ENCODE results near the gene TAT.

Gene TAT

DNA sequence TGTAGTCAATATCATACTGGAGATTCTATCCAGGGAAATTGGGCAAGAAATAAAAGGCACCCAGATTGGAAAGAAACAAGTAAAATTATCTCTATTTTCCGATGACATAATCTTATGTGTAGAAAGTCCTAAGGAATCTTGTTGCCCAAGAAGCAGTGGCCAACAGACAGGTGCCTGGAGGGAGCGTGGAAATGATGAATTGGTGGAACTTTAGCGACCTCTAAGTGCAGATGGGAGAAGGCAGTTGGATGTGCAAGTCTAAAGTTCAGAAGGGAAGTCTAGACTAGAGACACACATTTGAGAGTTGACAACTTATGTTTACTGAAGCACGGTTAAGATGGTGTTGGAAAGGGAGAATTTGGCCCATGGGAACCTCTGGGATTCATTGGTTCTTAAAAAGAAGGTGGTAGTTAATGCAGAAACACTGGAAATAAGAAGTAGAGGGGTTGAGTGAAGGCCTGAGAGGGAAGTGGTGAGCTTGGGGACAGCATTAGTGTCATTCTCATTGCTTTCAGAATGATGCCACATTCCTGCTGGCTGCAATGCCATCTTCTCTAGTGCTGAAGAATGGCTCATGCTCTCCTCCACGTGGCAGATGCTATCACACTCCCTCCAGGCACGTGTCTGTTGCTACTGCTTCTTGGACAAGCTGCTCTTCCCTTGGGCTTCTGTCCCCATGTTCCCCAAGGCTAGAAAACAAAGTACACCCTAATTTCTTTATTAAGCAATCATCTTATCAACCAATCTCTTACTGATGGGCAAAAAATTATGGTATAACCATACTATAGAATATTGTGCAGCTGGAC is 24.0 kb downstream of the TAT start:
- DNase-seq (ENCODE audit: low read depth): no peak
- H3K4me3 ChIP-seq (ENCODE audit: low read depth, low read length): no peak overlapping the region

DNA sequence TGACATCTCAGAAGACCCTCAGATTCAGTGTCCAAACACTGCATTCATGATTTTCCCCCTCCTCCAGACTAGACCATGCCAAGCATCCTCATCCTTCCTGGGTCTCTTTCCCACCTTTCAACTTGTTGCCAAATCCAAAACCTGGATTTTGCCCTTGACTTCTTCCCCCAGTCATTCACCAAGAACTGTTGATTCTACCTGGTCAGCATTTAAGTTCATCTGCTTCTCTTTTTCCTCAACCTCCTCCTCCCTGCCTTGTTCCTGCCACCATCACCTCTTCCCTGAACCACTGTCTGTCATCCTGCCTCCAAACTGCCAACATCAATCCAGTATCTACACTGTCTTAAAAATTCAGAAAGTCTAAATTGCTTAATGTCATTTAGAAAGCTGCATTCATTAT is 29.7 kb downstream of the TAT start:
- DNase-seq (ENCODE audit: low read depth): no peak
- no peak overlapping the region for H3K4me3 ChIP-seq (ENCODE audit: low read depth, low read length)

DNA sequence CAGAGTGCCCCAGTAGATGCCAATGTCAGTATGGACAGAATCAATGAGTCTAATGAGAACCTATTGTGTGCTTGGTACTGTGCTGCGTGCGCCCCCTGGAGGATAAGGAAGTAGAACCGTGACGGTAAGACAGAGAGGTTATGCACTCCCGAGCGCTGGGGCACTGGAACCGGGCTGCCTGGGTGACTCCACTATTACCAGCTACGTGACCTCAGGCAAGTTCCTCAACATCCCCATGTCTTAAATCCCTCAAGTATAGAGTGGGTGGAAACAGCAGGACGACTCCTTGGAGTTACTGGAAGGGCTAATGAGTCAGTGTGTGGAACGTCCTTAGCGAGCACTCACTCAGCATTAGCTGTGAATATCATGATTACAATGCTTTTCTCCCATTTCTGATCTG is 34.5 kb downstream of the TAT start:
- peak; percentile 4 for DNase-seq (ENCODE audit: low read depth)
- no peak overlapping the region for H3K4me3 ChIP-seq (ENCODE audit: low read depth, low read length)

DNA sequence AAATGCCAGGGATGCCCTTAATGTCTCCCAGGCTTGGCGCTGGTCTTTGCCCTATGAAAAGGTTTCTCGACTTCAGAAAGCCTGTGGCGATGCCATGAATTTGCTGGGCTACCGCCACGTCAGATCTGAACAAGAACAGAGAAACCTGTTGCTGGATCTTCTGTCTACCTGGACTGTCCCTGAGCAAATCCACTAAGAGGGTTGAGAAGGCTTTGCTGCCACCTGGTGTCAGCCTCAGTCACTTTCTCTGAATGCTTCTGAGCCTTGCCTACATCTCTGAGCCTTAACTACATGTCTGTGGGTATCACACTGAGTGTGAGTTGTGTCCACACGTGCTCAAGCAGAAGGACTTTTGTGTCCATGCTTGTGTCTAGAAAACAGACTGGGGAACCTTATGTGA is 39.2 kb downstream of the TAT start:
- no peak for DNase-seq (ENCODE audit: low read depth)
- no peak overlapping the region for H3K4me3 ChIP-seq (ENCODE audit: low read depth, low read length)

DNA sequence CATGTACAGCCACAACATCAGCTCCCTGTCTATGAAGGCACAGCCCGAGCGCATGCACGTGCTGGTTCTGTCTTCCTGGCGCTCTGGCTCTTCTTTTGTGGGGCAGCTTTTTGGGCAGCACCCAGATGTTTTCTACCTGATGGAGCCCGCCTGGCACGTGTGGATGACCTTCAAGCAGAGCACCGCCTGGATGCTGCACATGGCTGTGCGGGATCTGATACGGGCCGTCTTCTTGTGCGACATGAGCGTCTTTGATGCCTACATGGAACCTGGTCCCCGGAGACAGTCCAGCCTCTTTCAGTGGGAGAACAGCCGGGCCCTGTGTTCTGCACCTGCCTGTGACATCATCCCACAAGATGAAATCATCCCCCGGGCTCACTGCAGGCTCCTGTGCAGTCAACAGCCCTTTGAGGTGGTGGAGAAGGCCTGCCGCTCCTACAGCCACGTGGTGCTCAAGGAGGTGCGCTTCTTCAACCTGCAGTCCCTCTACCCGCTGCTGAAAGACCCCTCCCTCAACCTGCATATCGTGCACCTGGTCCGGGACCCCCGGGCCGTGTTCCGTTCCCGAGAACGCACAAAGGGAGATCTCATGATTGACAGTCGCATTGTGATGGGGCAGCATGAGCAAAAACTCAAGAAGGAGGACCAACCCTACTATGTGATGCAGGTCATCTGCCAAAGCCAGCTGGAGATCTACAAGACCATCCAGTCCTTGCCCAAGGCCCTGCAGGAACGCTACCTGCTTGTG is 40.0 kb downstream of the TAT start:
- no peak for DNase-seq (ENCODE audit: low read depth)
- H3K4me3 ChIP-seq (ENCODE audit: low read depth, low read length): no peak overlapping the region

DNA sequence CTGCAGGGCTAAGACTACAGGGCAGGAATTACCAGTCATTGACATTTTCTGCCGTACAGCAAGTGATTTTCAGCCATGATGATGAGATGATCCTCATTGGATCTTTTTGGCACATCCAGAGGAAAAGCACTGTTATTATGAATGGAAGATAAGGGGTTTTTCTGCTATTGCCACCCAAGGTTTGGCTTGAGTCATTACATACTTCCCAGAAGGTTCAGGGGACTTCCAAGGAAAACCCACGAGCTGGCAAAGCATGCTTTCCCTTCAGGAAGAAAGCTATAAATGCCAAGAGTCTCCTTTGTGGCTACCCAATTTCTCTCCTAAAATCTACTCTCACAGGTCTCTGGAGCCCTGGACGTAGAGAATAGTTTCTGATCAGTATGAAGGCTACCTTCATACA is 44.5 kb downstream of the TAT start:
- DNase-seq (ENCODE audit: low read depth): no peak
- no peak overlapping the region for H3K4me3 ChIP-seq (ENCODE audit: low read depth, low read length)

DNA sequence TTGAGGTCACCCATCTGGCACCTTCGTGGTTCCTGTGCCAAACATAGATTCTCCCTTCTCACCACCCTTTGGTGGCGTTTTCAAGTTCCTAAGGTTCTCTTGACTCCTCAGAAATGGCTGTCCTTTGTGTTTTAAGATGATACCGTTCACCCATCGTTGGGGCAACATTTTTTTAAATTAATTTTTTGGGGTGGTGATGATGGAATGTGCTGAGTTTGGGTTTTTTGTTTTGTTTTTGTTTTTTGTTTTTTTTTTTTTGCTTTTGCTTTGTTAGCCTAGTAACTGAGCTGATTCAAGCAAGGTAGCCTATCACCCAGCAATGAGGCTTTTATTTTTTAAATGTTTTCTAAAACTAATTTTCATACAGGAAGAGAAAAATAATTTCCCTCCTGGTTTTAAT is 48.0 kb downstream of the TAT start:
- H3K4me3 ChIP-seq (ENCODE audit: low read depth, low read length): no peak overlapping the region

DNA sequence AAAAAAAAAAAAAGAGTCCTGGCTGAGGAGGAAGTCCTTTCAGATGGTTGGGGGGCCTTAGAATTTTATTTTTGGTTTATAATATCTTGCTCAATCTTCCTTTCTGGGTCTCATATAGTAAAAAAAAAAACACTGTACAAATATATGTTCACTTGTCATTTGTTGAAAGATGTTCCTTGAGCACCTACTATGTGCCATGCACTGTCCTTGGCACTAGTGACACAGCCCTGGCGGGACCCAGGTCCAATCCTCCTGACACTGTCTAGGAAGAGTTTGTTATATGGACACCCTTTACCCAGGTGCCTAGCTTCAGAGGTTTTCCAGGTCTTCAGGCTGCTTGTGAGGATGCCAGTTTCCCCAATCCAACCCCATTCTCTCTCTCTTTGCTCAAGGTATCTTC is 48.6 kb downstream of the TAT start:
- no peak for DNase-seq (ENCODE audit: low read depth)

More for the DNA sequence above, 48.0 kb downstream of the TAT start:
- DNase-seq (ENCODE audit: low read depth): no peak

DNA sequence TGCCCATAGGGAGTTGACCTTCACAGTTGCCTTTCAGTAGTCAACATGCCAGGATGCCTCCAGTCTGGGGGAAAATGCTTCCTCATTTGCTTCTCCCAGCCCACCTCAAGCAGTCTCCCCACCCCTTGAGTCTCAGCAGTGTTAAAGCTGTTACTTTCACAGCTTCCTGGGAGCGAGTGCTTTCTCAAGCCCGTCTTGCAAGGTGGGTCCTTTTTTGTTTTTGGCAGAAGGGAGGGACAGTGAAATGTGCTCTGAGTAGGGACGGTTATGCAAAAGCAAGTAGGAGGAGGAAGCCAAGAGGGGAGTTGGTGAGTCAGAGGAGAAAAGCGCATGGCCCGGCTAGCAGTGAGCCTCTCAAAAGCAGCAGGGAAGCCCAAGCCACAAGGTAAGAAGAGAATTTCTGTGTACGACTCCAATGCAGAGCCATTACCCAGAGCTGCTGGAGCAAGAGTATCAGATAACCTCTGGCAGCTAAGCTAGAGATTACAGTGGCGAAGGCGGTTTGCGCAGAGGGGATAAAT is 50.7 kb downstream of the TAT start, which contains the start of gene CHST4:
Gene CHST4 (plus strand): TSS at position 316 of the 521 bp plus-strand sequence. CDS start 10,252 bp downstream, outside the sequence.
- no peak within 1 kb of the TSS for H3K4me3 ChIP-seq (ENCODE audit: low read depth, low read length)
- peak; percentile 31 for DNase-seq (ENCODE audit: low read depth)

More for the DNA sequence above, 48.6 kb downstream of the TAT start:
- H3K4me3 ChIP-seq (ENCODE audit: low read depth, low read length): no peak overlapping the region

DNA sequence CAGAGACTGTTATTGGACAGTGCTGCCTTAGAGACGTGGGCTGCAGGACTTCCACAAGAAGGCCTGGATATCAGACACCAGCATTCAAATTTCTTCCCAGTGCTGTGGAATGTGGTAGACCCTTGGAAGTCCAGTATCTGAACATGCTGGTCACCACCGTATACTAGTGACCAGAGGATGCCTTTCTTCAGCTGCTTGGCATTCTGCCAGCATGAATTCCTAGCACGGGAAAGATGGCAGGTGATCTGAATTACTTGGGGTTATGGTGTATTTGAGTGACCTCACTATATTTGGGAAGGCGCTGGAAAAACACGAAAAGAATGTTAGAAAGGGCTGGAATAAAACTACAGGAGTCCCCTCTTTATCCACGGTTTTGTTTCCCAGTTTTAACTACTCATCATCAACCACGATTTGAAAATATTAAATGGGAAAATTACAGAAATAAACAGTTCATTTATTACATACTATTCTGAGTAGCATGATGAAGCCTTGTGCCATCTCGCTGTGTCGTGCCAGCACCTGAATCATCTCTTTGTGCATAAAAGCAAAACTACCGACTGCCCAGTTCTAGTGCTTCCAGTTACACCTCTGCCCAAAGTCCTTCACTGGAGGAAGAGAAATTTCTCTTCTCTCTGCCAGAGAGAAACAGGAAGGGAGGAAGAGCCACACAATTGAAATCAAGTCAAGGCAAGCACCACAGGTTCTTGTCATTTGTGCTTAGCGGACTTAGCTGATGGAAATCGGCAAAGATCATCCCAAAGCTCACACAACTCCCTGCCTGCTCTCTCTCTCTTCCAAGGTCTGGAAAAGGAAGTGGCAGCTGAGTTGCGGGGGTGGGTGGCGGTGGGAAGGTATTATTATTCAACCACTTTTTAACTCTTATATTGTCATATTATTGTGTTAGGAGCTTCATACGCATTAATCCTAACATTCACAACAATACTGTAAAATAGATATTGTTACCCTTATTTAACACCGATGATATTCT is 52.0 kb downstream of the TAT start:
- DNase-seq (ENCODE audit: low read depth): no peak
- no peak overlapping the region for H3K4me3 ChIP-seq (ENCODE audit: low read depth, low read length)

DNA sequence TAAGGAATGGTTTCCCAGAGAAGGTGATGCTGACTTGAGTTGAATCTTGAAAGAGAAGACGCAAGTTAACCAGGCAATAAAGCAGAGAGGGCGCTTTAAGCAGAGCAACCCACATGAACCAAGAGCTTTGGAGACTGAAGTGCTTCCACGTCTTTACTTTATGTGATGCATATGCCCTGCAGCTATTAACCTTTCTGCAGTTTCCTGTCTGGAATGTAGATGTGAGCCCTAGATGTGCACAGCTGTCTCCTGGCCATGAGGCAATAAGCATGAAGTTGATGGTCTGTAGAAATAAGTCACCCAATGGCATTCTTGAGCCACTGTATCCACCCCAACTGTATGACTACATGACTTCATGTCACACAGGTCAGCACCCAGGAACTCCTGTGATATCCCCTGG is 56.3 kb downstream of the TAT start:
- no peak overlapping the region for H3K4me3 ChIP-seq (ENCODE audit: low read depth, low read length)
- no peak for DNase-seq (ENCODE audit: low read depth)

Data from skeletal muscle cell (primary cell).